HEK293 (cell line): ENCODE results near the gene MVB12B.

Source experiments
- CTCF ChIA-PET: fragments of 350-600 bp; formaldehyde crosslinking; extraction: SDS; loops from one replicate; lab custom pipeline; 2021; ENCODE audit warnings: antibody characterized with exemption; lab: Yijun Ruan, JAX
- POLR2A ChIA-PET: fragments of 300-600 bp; formaldehyde crosslinking; extraction: SDS; loops from one replicate; lab custom pipeline; 2020; ENCODE audit warnings: antibody characterized with exemption, inconsistent platforms; lab: Yijun Ruan, JAX
- H3K27ac ChIP-seq: fragments of 200-500 bp; sonication (Bioruptor generic); 2 replicates; pipeline ENCODE4 v1.5.1; 2014; ENCODE audit warnings: low read depth, low read length, control low read depth, inconsistent platforms; ENCODE audit errors: extremely low read depth
- H3K36me3 ChIP-seq, 2 experiments: fragments of 200-500 bp in 1 of 2; sonication (Bioruptor generic) in 1 of 2; 1 replicate in 1 of 2; 2 replicates in 1 of 2; pipeline ENCODE4 v1.5.1; 2014 to 2017; ENCODE audit warnings: inconsistent platforms in 2 of 2, low read length in 2 of 2; ENCODE audit not compliant: control insufficient read depth in 2 of 2, insufficient read depth in 1 of 2
- H3K4me1 ChIP-seq: fragments of 200-500 bp; sonication (Bioruptor generic); 2 replicates; pipeline ENCODE4 v1.5.1; 2014; ENCODE audit warnings: mild to moderate bottlenecking, low read length, inconsistent platforms; ENCODE audit not compliant: control insufficient read depth, insufficient read depth
- H3K4me3 ChIP-seq: 2 replicates; pipeline ENCODE4 v1.5.1; 2011; ENCODE audit warnings: low read depth, mild to moderate bottlenecking, control low read depth, low read length, moderate library complexity
- H3K9me3 ChIP-seq: fragments of 200-500 bp; sonication (Bioruptor generic); 2 replicates; pipeline ENCODE4 v1.5.1; 2014; ENCODE audit warnings: low read depth, low read length, inconsistent platforms; ENCODE audit not compliant: control insufficient read depth, insufficient read depth
- BCL11B ChIP-seq: fragments of 450-650 bp; formaldehyde crosslinking; IDR thresholded peaks from 2 replicates; pipeline ENCODE4 v1.5.1; 2016; ENCODE audit warnings: low read depth, missing biosample characterization, missing genetic modification characterization
- EGR2 ChIP-seq: fragments of 450-650 bp; formaldehyde crosslinking; IDR thresholded peaks from 2 replicates; pipeline ENCODE4 v1.5.1; 2016; ENCODE audit warnings: low read depth, missing biosample characterization, missing genetic modification characterization
- KLF9 ChIP-seq: fragments of 450-650 bp; formaldehyde crosslinking; IDR thresholded peaks from 2 replicates; pipeline ENCODE4 v1.5.1; 2016; ENCODE audit warnings: missing biosample characterization, missing genetic modification characterization, low read depth
- MYNN ChIP-seq: fragments of 450-650 bp; formaldehyde crosslinking; IDR thresholded peaks from 2 replicates; pipeline ENCODE4 v1.5.1; 2016; ENCODE audit warnings: missing biosample characterization, missing genetic modification characterization, borderline replicate concordance
- PRDM1 ChIP-seq: fragments of 450-650 bp; formaldehyde crosslinking; IDR thresholded peaks from 2 replicates; pipeline ENCODE4; 2016; ENCODE audit warnings: missing biosample characterization, missing genetic modification characterization
- SALL2 ChIP-seq: fragments of 450-650 bp; formaldehyde crosslinking; IDR thresholded peaks from 2 replicates; pipeline ENCODE4 v1.5.0; 2017; ENCODE audit warnings: missing biosample characterization, mild to moderate bottlenecking, missing genetic modification characterization, borderline replicate concordance
- SCRT1 ChIP-seq: fragments of 450-650 bp; formaldehyde crosslinking; IDR thresholded peaks from 2 replicates; pipeline ENCODE4 v1.5.1; 2016; ENCODE audit warnings: missing biosample characterization, missing genetic modification characterization, borderline replicate concordance
- SP2 ChIP-seq: fragments of 450-650 bp; formaldehyde crosslinking; IDR thresholded peaks from 2 replicates; pipeline ENCODE4 v1.5.1; 2016; ENCODE audit warnings: missing biosample characterization, missing genetic modification characterization
- SP3 ChIP-seq: fragments of 450-650 bp; formaldehyde crosslinking; IDR thresholded peaks from 2 replicates; pipeline ENCODE4 v1.5.1; 2016; ENCODE audit warnings: missing biosample characterization, missing genetic modification characterization
- ZBTB20 ChIP-seq: fragments of 450-650 bp; formaldehyde crosslinking; IDR thresholded peaks from 2 replicates; pipeline ENCODE4 v1.5.1; 2016; ENCODE audit warnings: missing biosample characterization, missing genetic modification characterization
- ZBTB21 ChIP-seq: fragments of 450-650 bp; formaldehyde crosslinking; IDR thresholded peaks from 2 replicates; pipeline ENCODE4 v1.5.1; 2017; ENCODE audit warnings: missing biosample characterization, missing genetic modification characterization
- ZFP3 ChIP-seq: fragments of 450-650 bp; formaldehyde crosslinking; IDR thresholded peaks from 2 replicates; pipeline ENCODE4 v1.5.1; 2016; ENCODE audit warnings: low read depth, missing biosample characterization, missing genetic modification characterization
- ZNF146 ChIP-seq: fragments of 450-650 bp; formaldehyde crosslinking; IDR thresholded peaks from 2 replicates; pipeline ENCODE4 v1.5.1; 2016; ENCODE audit warnings: missing biosample characterization, missing genetic modification characterization
- ZNF155 ChIP-seq: fragments of 450-650 bp; formaldehyde crosslinking; IDR thresholded peaks from 2 replicates; pipeline ENCODE4 v1.5.1; 2016; ENCODE audit warnings: missing biosample characterization, missing genetic modification characterization
- ZNF248 ChIP-seq: fragments of 450-650 bp; formaldehyde crosslinking; IDR thresholded peaks from 2 replicates; pipeline ENCODE4 v1.5.1; 2017; ENCODE audit warnings: missing biosample characterization, missing genetic modification characterization
- ZNF266 ChIP-seq: fragments of 450-650 bp; formaldehyde crosslinking; IDR thresholded peaks from 2 replicates; pipeline ENCODE4 v1.5.1; 2016; ENCODE audit warnings: missing biosample characterization, missing genetic modification characterization, low read depth
- ZNF341 ChIP-seq: fragments of 450-650 bp; formaldehyde crosslinking; IDR thresholded peaks from 2 replicates; pipeline ENCODE4; 2016; ENCODE audit warnings: low read depth, missing biosample characterization, missing genetic modification characterization
- ZNF423 ChIP-seq: fragments of 450-650 bp; formaldehyde crosslinking; IDR thresholded peaks from 2 replicates; pipeline ENCODE4 v1.5.1; 2016; ENCODE audit warnings: missing biosample characterization, missing genetic modification characterization
- ZNF560 ChIP-seq: fragments of 450-650 bp; formaldehyde crosslinking; IDR thresholded peaks from 2 replicates; pipeline ENCODE4 v1.5.1; 2017; ENCODE audit warnings: missing biosample characterization, missing genetic modification characterization, borderline replicate concordance
- ZNF610 ChIP-seq: fragments of 450-650 bp; formaldehyde crosslinking; IDR thresholded peaks from 2 replicates; pipeline ENCODE4 v1.5.1; 2016; ENCODE audit warnings: missing biosample characterization, missing genetic modification characterization, borderline replicate concordance
- ZNF670 ChIP-seq: fragments of 450-650 bp; formaldehyde crosslinking; IDR thresholded peaks from 2 replicates; pipeline ENCODE4 v1.5.1; 2016; ENCODE audit warnings: missing biosample characterization, missing genetic modification characterization, low read depth
- ZNF792 ChIP-seq: fragments of 450-650 bp; formaldehyde crosslinking; IDR thresholded peaks from 2 replicates; pipeline ENCODE4 v1.5.1; 2016; ENCODE audit warnings: missing biosample characterization, missing genetic modification characterization
- ZSCAN16 ChIP-seq: fragments of 450-650 bp; formaldehyde crosslinking; IDR thresholded peaks from 2 replicates; pipeline ENCODE4 v1.5.1; 2016; ENCODE audit warnings: missing biosample characterization, missing genetic modification characterization

MVB12B gene

DNA sequence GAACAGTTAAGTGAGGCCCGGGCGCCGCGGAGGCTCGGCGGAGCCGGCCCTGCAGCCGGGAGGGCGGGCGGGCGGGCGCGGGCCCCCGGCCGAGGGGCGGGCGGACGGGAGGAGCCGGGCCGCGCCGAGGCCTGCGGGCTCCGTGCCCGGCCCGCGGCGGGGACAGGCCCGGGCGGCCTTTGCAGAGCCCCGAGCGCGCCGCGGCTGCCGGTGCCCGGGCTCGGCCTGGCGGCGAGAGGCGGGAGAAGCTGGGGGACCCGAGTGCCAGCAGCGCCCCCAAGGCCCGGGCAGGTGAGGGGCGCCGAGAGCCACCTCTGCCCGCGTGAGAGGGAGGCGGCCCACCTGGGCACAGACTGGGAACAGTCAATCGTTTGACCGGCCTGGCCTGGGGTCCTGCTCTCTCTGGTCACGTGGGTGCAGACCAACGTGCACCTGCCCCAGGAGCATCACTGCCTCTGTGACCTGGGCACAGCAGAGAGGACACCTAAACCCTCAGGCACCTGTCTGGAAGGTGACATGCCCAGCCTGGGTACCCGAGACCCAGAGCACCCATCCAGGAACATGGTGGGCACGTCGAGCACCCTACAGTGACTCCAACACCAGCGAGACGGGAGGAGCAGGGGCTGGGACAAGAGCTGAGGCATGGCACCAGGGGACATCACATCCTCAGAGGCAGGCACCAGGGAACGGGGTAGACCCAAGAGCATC, 531 bp downstream of the MVB12B start (continued):
- TF ChIP-seq MYNN (tag by site-specific recombination) (no peak), ZNF266 (tag by site-specific recombination) (no peak), ZNF155 (tag by site-specific recombination) (no peak), KLF9 (no peak), BCL11B (no peak), ZNF560 (no peak), EGR2 (tag by site-specific recombination) (no peak)
- TF ChIP-seq, all 188 proteins: peak for 9

DNA sequence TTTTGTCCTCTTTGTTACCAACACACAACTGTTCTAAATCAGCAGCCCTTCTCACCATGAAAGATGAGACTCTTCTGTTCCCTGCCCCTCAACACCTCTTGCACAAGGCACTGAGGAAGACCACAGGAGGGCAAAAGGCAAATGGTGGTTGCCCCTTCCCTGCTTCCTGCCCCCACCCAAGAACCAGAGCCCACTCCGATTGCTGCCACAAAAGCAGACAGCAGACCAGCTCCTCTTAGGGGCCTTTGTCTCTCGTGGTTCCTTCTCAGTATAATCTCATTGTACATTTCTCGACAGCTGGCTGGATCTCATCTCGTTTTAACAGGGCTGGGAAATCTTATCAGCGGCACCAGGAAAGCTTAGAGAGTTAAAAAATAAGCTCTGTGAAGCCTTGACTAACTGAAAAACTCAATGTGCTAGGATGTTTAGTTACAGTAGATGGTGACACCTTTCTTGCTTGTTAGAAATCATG, 1.1 kb downstream of the MVB12B start:
- Histone ChIP-seq H3K4me1 (peaks cover 9% of the 10 kb centered on the region; the same call in 1 of the 2 replicates), H3K36me3 (peaks cover 0 to 12% of the 10 kb centered on the region in 2 experiments; a peak in 2 of 3 replicates), H3K9me3 (no peaks in the 10 kb centered on the region; the same call in 1 of the 2 replicates), H3K27ac (no peak overlapping the region; the same call in 1 of the 2 replicates), H3K4me3 (peak overlapping the region; percentile 60; the same call in 1 of the 2 replicates)
- TF ChIP-seq ZNF423 (tag by site-specific recombination) (no peak), ZBTB20 (tag by site-specific recombination) (0 out of 2 replicates have a peak, but pooled peaks have one; percentile 5)
- CTCF ChIA-PET = interaction anchor here (0.6 to 1.6 kb wide), 5 partner anchors 10 to 164 kb away, joined by 3 to 7 read pairs (median 6); no protein-coding TSS in a partner anchor
- POLR2A ChIA-PET = interaction anchor here (0.5 to 1.5 kb wide), 3 partner anchors 13 to 897 kb away, joined by 3 read pairs; no protein-coding TSS in a partner anchor

DNA sequence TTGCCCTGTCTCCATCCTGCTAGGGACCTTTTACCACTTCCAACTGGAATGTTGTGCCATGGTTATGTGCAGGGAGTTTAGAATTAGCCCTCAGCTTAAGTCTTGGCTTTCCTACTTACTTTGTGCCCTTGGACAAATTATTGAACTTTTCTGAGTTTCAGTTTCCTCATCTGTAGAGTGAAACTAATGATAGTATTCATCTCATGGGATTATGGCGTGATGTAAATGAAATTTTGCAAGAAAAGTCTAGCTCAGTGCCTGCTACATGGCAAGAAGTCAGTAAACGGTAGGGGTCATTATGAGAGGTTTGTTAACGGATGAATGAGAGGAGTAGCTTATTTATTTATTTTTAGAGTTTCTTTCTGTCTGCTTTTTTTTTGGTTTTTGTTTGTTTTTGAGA, 1.8 kb downstream of the MVB12B start:
- Histone ChIP-seq H3K9me3 (no peaks in the 10 kb centered on the region; the same call in 1 of the 2 replicates), H3K27ac (no peak overlapping the region), H3K4me3 (no peak overlapping the region), H3K36me3 (peaks cover 0 to 12% of the 10 kb centered on the region in 2 experiments; a peak in 2 of 3 replicates), H3K4me1 (peaks cover 9% of the 10 kb centered on the region; the same call in 1 of the 2 replicates)
- POLR2A ChIA-PET = interaction anchor here (1.5 kb wide), 1 partner anchor 12 kb away, joined by 3 read pairs; no protein-coding TSS in a partner anchor
- CTCF ChIA-PET = interaction anchor here (0.5 to 1.6 kb wide), 4 partner anchors 10 to 67 kb away, joined by 4 to 7 read pairs (median 6); no protein-coding TSS in a partner anchor
- TF ChIP-seq ZBTB21 (tag by site-specific recombination) = no peak
- no peak for TF ChIP-seq SCRT1 (tag by site-specific recombination)
- TF ChIP-seq ZNF610 = no peak
- no peak for TF ChIP-seq ZFP3 (tag by site-specific recombination)
- TF ChIP-seq SP3 (tag by site-specific recombination) = no peak
- TF ChIP-seq ZNF670 = no peak
- no peak for TF ChIP-seq ZSCAN16 (tag by site-specific recombination)
- TF ChIP-seq ZNF146 (tag by site-specific recombination) = no peak
- no peak for TF ChIP-seq PRDM1 (tag by site-specific recombination)
- TF ChIP-seq ZNF792 (tag by site-specific recombination) = no peak
- no peak for TF ChIP-seq SP2 (tag by site-specific recombination)
- TF ChIP-seq ZNF266 (tag by site-specific recombination) = no peak
- no peak for TF ChIP-seq SALL2 (tag by site-specific recombination)
- TF ChIP-seq ZNF341 (tag by site-specific recombination) = no peak
- no peak for TF ChIP-seq ZNF248 (tag by site-specific recombination)
